H1 (cell line): Measurements from ENCODE around the gene TMEM255B. TPM values are rescaled to one million over a fixed set of nuclear protein-coding genes. Genes with fewer than 3 reads are reported as not detected.

ENCODE experiments used
- BACH1 ChIP-seq: IDR thresholded peaks from 2 replicates; pipeline ENCODE4 v1.6.1; 2012; ENCODE audit warnings: low read length, improper control_type of control experiment
- CEBPB ChIP-seq: IDR thresholded peaks from 2 replicates; pipeline ENCODE4 v1.6.1; 2012; ENCODE audit warnings: low read depth, low read length
- GTF2F1 ChIP-seq: IDR thresholded peaks from 2 replicates; pipeline ENCODE4 v1.6.1; 2012; ENCODE audit warnings: low read depth, low read length, improper control_type of control experiment, borderline replicate concordance
- HDAC6 ChIP-seq: IDR thresholded peaks from one replicate; pipeline ENCODE4 v1.7.1; 2012; ENCODE audit warnings: low read depth, mild to moderate bottlenecking, inconsistent platforms, low read length, moderate library complexity
- NRF1 ChIP-seq: IDR thresholded peaks from 2 replicates; pipeline ENCODE4 v1.6.1; 2011; ENCODE audit warnings: mild to moderate bottlenecking, low read depth, low read length, improper control_type of control experiment
- polyA plus RNA-seq, 7 experiments: library from polyadenylated mRNA; depleted of rRNA in 3 of 7; stranded (reverse) in 5 of 7; unstranded in 2 of 7; fragments of >200 nt in 5 of 7; fragments of 200-250 nt in 2 of 7; gene quantifications; 1 replicate in 5 of 7; 2 replicates in 1 of 7; 4 replicates in 1 of 7; pipeline versions ENCODE4 v1.2.1 to v1.2.3, GENCODE V29; 2011 to 2013; ENCODE audit warnings: missing spikeins in 2 of 7, mixed read lengths in 2 of 7
- total RNA-seq: library from RNA; stranded (reverse); fragmentation: NEBNext Ultra II Directional; extraction: Animal tissue kit (Norgen Biotek cat#: 25700); gene quantifications from 2 replicates; pipeline ENCODE4 v1.2.1, GENCODE V29; 2021
- TF ChIP-seq, protein P1 (sequence below): IDR thresholded peaks from 2 replicates; pipeline ENCODE4 v1.6.1; 2011; ENCODE audit warnings: low read length, improper control_type of control experiment
- TF ChIP-seq, protein P2 (sequence below): IDR thresholded peaks from 2 replicates; pipeline ENCODE4 v1.6.1; 2012; ENCODE audit warnings: low read length, inconsistent platforms
- TF ChIP-seq, protein P3 (sequence below): IDR thresholded peaks from 2 replicates; pipeline ENCODE4 v1.6.1; 2012; ENCODE audit warnings: inconsistent platforms

The TMEM255B gene
- total and polyA plus RNA-seq, 2 of the 8 experiments (the other 6 are each of a cell fraction or from before 2014, with no cell fraction given), result 3.4 to 4.4 TPM

DNA sequence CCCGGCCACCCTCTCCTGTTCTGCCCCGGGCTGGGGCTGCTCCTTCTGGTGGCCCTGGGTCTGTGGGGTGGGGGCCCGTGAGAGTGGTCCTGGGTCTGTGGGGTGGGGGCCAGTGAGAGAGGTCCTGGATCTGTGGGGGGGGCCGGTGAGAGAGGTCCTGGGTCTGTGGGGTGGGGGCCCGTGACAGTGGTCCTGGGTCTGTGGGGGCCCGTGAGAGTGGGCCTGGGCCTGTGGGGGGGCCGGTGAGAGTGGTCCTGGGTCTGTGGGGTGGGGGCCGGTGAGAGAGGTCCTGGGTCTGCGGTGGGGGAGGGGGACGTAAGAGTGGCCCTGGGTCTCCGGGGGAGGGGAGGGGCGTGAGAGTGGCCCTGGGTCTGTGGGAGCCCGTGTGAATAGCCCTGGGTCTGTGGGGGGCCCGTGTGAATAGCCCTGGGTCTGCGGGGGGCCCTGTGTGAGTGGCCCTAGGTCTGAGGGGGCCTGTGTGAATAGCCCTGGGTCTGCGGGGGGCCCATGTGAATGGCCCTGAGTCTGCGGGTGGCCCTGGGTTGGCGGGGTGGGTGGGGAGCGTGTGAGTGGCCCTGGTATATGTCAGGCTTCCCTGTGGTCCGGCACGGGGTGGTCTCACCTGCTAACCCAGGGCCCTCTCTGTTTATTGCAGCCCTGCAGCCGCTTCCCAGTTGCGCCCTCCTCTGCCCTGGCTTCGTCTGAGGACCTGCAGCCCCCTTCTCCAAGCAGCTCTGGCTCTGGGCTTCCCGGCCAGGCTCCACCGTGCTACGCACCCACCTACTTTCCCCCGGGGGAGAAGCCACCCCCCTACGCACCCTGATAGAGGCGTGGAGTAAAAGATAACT, 52.3 kb downstream of the TMEM255B start (continued):
- TF ChIP-seq, protein P1, sequence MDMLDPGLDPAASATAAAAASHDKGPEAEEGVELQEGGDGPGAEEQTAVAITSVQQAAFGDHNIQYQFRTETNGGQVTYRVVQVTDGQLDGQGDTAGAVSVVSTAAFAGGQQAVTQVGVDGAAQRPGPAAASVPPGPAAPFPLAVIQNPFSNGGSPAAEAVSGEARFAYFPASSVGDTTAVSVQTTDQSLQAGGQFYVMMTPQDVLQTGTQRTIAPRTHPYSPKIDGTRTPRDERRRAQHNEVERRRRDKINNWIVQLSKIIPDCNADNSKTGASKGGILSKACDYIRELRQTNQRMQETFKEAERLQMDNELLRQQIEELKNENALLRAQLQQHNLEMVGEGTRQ, result no peak
- TF ChIP-seq, protein P2, sequence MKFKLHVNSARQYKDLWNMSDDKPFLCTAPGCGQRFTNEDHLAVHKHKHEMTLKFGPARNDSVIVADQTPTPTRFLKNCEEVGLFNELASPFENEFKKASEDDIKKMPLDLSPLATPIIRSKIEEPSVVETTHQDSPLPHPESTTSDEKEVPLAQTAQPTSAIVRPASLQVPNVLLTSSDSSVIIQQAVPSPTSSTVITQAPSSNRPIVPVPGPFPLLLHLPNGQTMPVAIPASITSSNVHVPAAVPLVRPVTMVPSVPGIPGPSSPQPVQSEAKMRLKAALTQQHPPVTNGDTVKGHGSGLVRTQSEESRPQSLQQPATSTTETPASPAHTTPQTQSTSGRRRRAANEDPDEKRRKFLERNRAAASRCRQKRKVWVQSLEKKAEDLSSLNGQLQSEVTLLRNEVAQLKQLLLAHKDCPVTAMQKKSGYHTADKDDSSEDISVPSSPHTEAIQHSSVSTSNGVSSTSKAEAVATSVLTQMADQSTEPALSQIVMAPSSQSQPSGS, result no peak
- no peak for TF ChIP-seq GTF2F1
- no peak for TF ChIP-seq BACH1
- TF ChIP-seq, protein P3, sequence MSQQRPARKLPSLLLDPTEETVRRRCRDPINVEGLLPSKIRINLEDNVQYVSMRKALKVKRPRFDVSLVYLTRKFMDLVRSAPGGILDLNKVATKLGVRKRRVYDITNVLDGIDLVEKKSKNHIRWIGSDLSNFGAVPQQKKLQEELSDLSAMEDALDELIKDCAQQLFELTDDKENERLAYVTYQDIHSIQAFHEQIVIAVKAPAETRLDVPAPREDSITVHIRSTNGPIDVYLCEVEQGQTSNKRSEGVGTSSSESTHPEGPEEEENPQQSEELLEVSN, result no peak
- TF ChIP-seq HDAC6, result no peak
- no peak for TF ChIP-seq NRF1
- no peak for TF ChIP-seq CEBPB
